Measurements from ENCODE around the gene CHP2.
"Not testable (repeated sequence)": the region's sequence is repeated elsewhere in the genome, so short reads cannot be mapped to it uniquely, and the experiment has no call there.

Gene CHP2

DNA sequence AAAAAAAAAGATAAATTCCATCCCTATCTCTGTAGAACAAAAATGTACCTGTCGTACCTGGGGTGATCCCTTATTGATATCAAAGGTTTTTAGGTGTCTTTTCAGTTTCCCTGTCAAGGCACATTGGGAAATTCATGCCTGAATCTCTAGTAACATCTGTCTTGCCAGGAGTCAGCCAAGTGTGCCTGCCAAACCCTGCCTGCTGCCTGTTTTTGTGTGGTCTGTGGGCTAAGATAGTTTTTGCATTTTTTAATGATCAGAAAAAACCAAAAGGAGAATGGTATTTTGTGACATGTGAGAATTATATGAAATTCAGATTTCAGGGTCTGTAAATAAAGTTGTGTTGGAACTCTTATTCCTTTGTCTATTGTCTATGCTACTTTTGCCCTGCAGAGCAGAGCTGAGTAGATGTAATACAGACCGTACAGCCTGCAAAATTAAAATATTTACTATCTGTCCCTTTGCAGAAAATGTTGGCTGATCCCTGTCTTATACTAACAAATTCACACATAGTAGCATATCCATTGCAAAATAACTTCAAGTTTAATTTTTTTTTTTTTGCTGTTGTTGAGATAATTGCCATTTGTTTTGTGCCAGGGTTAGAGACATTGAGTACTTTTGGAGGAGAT is 13.0 kb upstream of the CHP2 start:
- no peaks in the 10 kb centered on the region for H3K9me3 Mint-ChIP-seq
- no peaks in the 10 kb centered on the region for H3K4me1 Mint-ChIP-seq
- peaks cover 83% of the 10 kb centered on the region for H3K27me3 Mint-ChIP-seq (ENCODE audit: low read depth, poor library complexity)

DNA sequence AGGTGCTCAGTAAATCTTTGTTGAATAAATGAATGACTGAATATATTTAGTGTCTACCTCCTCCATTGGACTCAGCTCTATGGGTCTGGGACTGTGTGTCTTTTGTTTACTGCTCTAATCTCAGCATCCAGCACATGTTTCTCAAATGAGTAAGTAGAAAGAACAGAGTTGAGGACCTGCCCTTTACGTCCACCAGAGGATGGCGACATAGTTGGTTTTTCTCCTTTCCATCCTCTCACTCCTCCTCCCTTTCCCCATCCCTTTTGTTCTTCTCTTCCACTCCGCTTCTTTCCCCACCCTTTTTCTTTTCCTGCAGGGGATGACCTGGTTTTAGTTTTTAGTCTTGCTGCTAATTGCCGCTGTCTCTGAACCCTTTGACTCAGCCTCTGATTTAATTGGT is 12.1 kb upstream of the CHP2 start:
- Mint-ChIP-seq H3K4me1 (no peaks in the 10 kb centered on the region), H3K36me3 (ENCODE audit: low read depth) (no peaks in the 10 kb centered on the region), H3K9me3 (no peaks in the 10 kb centered on the region), H3K4me3 (no peak overlapping the region), H3K27me3 (ENCODE audit: low read depth, poor library complexity) (peaks cover 84% of the 10 kb centered on the region), H3K27ac (no peak overlapping the region)
- TF ChIP-seq, protein P1, sequence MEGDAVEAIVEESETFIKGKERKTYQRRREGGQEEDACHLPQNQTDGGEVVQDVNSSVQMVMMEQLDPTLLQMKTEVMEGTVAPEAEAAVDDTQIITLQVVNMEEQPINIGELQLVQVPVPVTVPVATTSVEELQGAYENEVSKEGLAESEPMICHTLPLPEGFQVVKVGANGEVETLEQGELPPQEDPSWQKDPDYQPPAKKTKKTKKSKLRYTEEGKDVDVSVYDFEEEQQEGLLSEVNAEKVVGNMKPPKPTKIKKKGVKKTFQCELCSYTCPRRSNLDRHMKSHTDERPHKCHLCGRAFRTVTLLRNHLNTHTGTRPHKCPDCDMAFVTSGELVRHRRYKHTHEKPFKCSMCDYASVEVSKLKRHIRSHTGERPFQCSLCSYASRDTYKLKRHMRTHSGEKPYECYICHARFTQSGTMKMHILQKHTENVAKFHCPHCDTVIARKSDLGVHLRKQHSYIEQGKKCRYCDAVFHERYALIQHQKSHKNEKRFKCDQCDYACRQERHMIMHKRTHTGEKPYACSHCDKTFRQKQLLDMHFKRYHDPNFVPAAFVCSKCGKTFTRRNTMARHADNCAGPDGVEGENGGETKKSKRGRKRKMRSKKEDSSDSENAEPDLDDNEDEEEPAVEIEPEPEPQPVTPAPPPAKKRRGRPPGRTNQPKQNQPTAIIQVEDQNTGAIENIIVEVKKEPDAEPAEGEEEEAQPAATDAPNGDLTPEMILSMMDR (IDR thresholded peaks at IDR 0.05) = no peak
- no peak for DNase-seq

More for the DNA sequence above, 13.0 kb upstream of the CHP2 start:
- Mint-ChIP-seq H3K4me3 (no peak overlapping the region), H3K27ac (no peak overlapping the region), H3K36me3 (ENCODE audit: low read depth) (no peaks in the 10 kb centered on the region)
- TF ChIP-seq, protein P1 (IDR thresholded peaks at IDR 0.05) = no peak
- DNase-seq = no peak

DNA sequence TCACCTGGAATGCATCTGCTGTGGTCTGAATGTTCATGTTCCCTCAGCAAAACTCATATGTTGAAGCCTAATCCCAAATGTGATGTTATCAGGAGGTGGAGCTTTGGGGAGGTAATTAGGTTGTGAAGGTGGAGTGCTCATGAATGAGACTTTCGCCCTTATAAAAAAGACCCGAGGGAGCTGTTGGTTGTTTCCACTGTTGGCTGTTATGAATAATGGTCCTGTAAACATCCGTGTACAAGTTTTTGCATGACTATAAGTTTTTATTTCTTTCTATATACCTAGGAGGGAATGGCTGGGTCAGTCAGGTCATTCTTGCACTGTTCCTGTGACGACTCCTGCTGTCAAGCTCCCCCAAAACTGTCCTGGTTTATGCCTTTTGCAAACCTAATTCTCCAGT is 9.6 kb upstream of the CHP2 start:
- DNase-seq = no peak
- H3K27me3 Mint-ChIP-seq (ENCODE audit: low read depth, poor library complexity) = peaks cover 75% of the 10 kb centered on the region

DNA sequence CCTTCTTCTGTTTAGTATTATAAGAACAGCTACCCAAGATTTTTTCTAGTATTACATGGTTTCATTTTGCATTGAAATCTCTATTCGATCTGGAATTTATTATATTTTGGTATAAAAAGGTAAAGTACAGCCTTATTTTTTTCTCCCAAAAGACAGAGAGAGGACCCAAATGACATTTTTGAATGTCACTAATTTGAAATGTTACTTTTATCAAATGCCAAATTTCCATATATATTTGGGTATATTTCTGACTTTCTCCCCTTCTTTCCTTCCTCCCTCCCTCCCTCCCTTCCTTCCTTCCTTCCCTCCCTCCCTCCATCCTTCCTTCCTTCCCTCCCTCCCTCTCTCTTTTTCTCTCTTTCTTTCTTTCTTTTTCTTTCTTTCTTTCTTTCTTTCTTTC is 6.2 kb upstream of the CHP2 start:
- Mint-ChIP-seq H3K9me3 (no peaks in the 10 kb centered on the region), H3K4me1 (no peaks in the 10 kb centered on the region), H3K27me3 (ENCODE audit: low read depth, poor library complexity) (peaks cover 65% of the 10 kb centered on the region), H3K36me3 (ENCODE audit: low read depth) (no peaks in the 10 kb centered on the region), H3K27ac (no peak overlapping the region), H3K4me3 (no peak overlapping the region)
- TF ChIP-seq, protein P1 (IDR thresholded peaks at IDR 0.05) = no peak
- no peak for DNase-seq

More for the DNA sequence above, 9.6 kb upstream of the CHP2 start:
- H3K27ac Mint-ChIP-seq = no peak overlapping the region
- no peak overlapping the region for H3K4me3 Mint-ChIP-seq
- no peaks in the 10 kb centered on the region for H3K36me3 Mint-ChIP-seq (ENCODE audit: low read depth)
- H3K4me1 Mint-ChIP-seq = no peaks in the 10 kb centered on the region
- no peaks in the 10 kb centered on the region for H3K9me3 Mint-ChIP-seq
- TF ChIP-seq, protein P1 (IDR thresholded peaks at IDR 0.05) = no peak

DNA sequence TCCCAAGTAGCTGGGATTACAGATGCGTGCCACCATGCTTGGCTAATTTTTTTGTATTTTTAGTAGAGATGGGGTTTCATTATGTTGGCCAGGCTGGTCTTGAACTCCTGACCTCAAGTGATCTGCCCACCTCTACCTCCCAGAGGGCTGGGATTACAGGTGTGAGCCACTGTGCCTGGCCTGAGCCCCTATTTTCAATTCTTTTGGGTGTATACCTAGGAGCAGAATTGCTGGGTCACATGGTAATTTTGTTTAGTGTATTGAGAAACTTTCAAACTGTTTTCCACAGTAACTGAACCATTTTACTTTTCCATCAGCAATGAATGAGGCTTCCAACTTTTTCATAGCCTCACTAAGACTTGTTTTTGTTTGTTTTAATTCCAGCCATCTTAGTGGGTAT is 3.8 kb upstream of the CHP2 start:
- not testable (repeated sequence) for DNase-seq; H3K4me1 Mint-ChIP-seq; H3K4me3 Mint-ChIP-seq; H3K36me3 Mint-ChIP-seq (ENCODE audit: low read depth); H3K27ac Mint-ChIP-seq; H3K9me3 Mint-ChIP-seq
- peaks cover 65% of the 10 kb centered on the region for H3K27me3 Mint-ChIP-seq (ENCODE audit: low read depth, poor library complexity)

DNA sequence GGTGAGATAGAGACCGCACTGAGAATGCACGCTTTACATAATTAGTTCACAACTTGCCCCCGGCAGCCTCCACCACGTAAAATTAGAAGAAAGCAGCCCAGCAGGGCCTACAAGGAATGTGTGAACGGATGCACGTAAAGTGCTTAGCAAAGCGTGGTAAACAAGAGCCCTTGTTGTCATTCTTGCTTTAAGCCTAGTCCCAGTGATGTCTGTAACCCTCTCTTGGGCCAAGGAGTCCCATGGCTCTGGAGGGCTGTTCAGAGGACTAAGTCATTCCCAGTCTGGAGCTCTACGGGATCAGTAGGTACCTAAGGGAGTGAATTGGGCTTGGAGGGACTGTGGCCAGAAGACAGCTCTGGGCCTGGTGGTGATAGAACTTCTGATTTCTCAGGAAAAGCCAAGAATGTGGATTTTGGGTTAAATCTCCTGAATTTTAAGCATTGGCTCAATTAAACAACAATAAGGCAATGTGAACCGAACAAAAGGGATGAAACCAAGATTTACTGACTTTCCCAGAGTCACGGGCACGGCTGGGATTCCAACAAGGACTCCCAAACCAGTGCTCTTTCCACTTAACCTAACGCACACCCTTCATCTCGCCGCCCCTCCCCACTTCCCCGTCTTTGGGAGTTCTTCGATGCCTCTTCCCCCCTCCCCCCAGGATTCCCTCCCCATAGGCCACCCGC is 775 bp upstream of the CHP2 start:
- Mint-ChIP-seq H3K36me3 (ENCODE audit: low read depth) (no peaks in the 10 kb centered on the region), H3K27ac (no peak overlapping the region), H3K9me3 (peaks cover 24% of the 10 kb centered on the region), H3K4me1 (no peaks in the 10 kb centered on the region), H3K27me3 (ENCODE audit: low read depth, poor library complexity) (peaks cover 76% of the 10 kb centered on the region), H3K4me3 (peak overlapping the region; percentile 56)
- TF ChIP-seq, protein P1 (IDR thresholded peaks at IDR 0.05) = no peak
- DNase-seq = no peak
